GM12875 (cell line): ENCODE results near the gene PCGF3.

Source experiments
- H3K4me3 ChIP-seq: one replicate; pipeline ENCODE4 v1.5.1; 2011; ENCODE audit warnings: low read depth, low read length, control low read depth
- CTCF ChIP-seq: IDR thresholded peaks from 2 replicates; pipeline ENCODE4 v1.5.1; 2011; ENCODE audit warnings: low read depth, mild to moderate bottlenecking, control low read depth, inconsistent platforms, low read length, moderate library complexity, borderline replicate concordance; ENCODE audit not compliant: insufficient read depth

PCGF3 gene

DNA sequence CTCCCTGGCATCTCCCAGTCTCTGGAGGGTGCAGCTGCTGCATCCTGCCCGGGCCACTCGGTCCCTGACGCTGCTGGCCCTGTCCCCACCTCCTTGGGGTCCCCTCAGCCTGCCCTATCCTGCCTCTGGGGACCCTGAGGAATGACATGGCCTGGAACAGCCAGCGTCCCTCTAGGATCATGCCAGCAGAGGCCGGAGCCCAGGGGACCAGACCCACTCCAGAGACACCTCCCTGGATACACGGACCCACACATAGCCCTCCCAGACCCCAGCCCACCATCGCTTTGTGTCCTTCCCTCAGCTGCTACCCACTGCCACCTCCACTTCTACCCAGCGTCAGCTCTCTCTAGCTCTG is 84.8 kb downstream of the PCGF3 start:
- H3K4me3 ChIP-seq = no peak overlapping the region

GRCh38 chr4:791252-791897 is 85.7 kb downstream of the PCGF3 start:
- TF ChIP-seq CTCF = no peak
- no peak overlapping the region for H3K4me3 ChIP-seq

More for the DNA sequence above, 84.8 kb downstream of the PCGF3 start:
- no peak for TF ChIP-seq CTCF

- H3K4me3 ChIP-seq = peak overlapping the region; percentile 29
- 0 out of 2 replicates have a peak, but pooled peaks have one; percentile 16 for TF ChIP-seq CTCF
Observed at GRCh38 chr4:791898-792625, 86.4 kb downstream of the PCGF3 start.

GRCh38 chr4:792626-793092 is 87.0 kb downstream of the PCGF3 start:
- H3K4me3 ChIP-seq = peak overlapping the region; percentile 29
- no peak for TF ChIP-seq CTCF

DNA sequence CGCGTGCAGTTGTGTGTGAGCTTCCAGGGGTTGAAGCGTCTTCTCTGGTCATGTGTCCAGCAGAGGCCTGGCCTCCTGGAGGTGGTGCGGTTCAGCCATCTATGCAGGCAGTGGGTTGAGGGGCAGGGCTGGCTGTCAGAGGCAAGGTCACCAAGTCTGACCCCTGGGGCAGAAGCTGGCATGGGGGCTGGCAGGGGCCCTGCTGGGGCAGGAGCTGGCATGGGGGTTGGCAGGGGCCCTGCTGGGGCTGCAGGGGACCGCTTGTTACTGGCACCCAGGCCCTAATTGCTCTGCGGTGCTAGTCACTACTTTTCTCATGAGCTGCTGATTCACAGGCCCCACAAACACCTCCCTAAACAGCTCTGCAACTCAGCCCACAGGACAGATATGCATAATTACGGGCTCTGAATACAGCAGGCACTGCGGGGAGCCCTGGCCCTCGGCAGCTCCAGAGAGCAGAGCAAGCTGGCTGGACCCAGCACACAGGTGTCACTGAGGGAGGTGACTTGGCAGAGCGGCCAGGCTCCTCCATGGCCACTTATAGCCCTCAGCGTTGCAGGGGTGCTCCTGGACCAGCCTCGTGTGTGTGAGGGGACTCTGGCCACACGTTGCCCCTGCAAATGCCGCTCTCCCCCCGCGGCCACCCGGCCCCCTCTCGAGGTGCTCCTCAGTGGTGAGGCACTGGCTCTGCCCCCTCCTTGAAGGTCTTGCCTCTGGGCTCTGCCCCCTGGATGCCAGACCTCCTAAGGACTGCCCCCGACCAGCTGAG is 87.6 kb downstream of the PCGF3 start:
- H3K4me3 ChIP-seq = no peak overlapping the region
- TF ChIP-seq CTCF = no peak

DNA sequence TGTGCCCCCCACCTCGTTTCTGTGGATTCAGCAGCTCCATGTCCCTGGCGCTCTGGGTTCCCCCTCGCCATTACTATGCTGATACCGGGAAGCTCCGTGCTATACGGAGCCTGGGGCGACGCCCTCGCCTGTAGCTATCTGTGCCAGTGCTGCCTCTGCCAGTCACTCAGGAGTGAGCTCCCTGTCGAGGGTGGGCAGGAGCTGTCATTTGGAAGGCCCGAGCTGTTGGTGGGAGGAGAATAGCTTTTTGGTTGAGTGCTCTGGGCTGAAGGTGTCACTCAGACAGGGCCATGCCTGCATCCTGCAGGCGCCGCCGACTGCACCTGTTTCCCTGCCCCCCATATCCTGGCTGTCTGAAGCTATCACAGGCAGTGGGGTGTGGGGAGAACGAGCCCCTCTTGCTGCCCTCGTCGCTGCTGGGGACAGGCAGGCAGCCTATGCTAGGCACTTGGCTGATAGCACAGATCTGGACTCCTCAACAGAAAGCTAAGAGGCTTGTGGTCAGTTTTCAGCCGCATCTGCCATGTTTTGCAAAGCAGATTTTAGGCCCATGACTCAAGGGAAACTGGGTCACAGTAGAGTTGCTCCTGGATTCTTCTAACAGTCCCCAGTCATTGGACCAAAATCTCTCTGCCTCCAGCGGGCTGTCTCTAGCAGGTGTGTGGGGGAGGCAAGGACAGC is 88.4 kb downstream of the PCGF3 start:
- no peak overlapping the region for H3K4me3 ChIP-seq
- no peak for TF ChIP-seq CTCF
